Renal cortical epithelial cell (primary cell): ENCODE measurements around the gene SLC7A1. TPM values are rescaled to one million over a fixed set of nuclear protein-coding genes. Genes with fewer than 3 reads are reported as not detected.

Experiments
- DNase-seq: peaks from one replicate; pipeline ENCODE4 v3.0.0-alpha.2; 2011; ENCODE audit warnings: low read depth
- total RNA-seq: library from RNA; depleted of rRNA; stranded (reverse); fragments of >200 nt; gene quantifications from 2 replicates; pipeline ENCODE4 v1.2.3, GENCODE V29; 2014

SLC7A1 gene
- total RNA-seq, 1 donor from 2014 or later, result 86.2 TPM

DNA sequence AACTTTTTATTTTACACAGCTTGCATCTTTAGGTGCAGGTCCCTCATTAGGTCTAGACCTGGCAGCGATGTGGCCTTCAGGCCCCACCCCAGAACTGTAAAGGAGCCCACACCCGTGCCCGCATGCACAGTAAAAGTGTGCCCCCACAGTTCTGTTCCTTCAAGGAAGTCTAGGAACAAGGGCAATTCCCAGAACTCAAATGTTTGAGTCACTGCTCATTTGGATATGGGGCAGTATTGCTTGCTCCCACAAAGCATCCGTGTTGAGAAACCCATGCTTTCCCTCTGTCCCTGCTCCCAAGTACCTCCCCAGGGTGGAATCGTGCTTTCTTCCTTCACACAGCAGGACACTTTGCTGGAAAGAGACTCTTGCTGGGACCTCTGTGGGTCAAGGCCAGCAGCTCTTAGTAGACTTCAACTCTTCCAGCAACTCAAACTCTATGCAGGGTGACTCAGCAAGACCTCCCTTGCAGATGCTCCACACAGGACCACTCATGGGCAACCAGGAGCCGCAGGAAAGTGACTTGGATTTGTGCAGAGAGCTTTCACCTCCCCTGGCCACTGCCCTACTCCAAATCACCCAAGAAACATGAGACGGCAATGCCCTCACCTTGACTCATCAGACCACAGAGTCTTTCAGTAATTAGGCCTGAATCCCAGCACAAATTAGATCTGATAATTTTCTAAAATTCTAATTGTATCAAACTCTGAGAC is 12.3 kb downstream of the SLC7A1 start:
- DNase-seq, result peak; percentile 90

DNA sequence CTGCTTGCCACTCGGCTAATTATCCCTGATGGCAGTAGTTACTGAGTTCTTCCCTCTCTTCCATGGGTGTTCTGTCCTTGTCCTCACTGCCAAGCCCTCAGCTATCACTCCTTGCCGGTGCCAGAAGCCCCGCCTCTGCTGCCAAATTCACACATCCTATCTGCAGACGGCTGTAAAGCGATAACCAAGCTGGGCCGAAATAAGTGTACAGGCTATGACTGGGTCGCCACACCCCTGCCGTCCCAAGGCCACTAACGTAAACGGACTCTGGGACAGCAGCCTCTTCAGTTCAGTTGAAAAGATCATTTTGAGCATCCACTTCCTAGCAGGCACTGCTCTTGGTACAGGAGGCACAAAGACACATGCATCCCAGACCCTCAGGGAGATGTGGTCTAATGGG is 13.3 kb downstream of the SLC7A1 start:
- no peak for DNase-seq

DNA sequence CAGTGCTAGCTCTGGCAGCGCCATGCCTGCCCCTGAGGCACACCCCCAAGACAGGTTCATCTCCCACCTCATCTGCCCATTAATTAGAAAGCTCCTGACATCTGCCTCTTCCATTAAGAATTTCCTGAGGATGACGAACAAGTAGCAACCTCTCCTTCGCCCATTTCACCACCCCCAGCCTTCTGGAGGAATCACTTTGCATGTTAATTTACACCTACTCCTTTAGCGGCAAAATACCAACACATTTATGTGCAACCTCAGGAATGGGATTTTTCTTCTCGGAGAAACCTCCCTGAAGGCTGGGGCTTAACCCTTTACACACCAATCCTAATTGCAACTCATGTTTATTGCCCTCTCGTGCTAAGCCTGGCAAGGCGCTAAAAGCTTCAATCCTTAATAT is 13.8 kb downstream of the SLC7A1 start:
- peak; percentile 83 for DNase-seq

DNA sequence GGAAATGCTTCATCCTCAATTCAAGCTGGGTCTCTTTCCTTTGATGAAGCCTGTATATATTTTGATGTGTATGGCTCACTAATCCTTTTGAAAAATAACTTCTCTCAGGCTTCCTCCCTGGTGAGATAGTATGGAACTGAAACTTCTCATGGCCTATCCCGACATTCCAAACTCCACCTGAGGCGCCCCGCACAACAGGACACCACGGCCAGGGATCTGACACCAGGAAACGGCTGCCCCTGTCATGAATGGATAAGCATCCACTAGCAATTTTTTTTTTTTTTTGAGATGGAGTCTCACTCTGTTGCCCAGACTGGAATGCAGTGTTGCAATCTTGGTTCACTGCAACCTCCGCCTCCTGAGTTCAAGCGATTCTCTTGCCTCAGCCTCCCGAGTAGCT is 16.4 kb downstream of the SLC7A1 start:
- DNase-seq, result no peak

DNA sequence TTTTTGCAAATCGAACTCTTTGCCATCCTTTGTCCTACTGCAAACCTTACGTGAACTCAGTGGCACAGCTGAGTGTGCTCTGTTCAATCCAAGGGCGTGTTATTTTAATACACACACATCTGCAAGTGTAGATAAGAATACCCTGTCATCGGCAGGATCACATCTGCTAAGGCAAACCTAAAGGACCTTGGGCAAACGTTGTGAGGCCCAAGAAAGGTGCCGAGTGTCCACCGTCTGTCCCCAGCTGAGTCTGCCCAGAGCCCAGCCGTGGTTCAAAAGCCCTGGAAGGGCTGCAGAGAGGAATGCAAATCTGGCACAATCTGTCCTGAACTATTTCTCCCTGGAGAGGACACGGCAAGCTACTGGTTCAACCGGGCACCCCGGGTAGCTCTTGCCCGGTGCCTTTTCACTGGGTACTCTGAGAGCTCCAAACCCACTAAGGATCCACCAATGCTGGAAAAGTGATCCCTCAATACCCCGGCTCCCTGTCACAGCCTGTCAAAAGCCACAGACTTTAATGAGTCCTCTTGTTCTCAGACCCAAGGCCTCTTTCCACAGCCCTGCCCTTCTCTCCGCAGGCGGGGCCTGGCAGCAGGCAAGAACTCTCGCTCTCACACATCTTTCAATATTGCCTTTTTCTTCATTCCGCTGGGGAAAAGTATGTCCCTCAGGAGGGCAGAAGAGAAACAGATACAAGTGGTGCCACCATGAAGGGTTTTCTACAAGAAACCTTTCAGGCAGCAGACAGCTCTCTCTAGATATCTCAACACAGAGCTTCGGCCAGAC is 17.0 kb downstream of the SLC7A1 start:
- no peak for DNase-seq

DNA sequence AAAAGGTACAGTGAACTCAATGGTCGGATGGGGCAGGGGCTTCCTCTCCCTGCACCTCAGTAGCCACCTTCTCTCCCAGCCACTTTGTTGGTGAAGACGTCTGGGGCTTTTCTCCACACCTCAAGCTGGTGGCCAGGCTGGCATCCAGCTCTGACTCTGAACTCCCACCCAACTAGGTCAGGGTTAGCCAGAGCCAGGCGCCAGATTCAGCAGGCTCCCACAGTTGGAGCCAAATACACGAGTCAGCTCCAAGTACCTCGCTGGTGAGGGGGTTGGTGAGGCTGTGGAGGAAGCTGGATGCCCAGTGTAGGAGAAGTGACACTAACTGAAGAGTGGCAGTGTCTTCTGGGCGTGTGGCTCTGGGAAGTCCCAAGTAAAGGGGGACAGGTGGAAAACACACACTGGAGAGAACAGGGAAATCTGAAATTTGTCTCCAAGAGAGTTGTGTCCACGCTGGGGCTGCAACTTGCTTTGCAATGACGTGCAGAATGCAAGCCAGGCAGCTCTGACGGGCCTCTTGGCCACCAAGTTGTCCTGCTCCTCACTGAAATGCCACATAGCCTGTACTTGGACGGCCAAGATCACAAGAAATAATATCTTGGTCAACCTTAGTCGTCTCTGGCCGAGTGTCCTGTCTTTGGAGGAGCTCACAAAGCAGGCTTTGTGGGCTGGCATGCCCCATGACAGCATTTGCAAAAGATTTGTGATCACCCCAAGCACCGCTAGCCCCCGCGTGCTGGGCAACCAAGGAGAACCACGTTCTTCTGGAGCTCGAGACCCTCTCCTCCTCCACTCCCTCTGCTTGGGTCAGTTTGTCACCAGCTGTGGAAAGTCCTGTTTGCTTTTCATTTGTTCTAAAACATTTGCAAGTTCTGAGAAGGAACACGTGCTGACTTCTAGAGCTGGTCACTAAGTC is 18.1 kb downstream of the SLC7A1 start:
- DNase-seq, result no peak

DNA sequence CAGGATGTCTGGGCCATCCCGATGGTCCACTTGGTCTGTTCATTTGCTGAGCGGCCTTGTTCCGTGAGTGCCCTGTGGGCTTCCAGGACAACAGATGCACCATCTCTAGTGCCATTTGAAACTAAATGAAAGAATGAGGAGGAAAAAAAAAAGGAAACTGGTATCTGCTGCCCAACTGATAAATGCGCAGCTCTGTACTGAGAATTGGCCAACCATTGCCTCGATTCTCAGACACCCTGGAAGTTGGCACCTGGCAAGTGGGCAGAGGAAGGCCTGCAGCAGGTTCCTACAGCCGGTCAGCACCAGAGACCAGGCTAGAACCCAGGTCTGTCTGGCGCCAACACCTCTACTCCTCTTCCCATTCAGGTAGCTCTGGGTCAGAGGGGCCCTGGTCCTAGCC is 18.9 kb downstream of the SLC7A1 start:
- no peak for DNase-seq

DNA sequence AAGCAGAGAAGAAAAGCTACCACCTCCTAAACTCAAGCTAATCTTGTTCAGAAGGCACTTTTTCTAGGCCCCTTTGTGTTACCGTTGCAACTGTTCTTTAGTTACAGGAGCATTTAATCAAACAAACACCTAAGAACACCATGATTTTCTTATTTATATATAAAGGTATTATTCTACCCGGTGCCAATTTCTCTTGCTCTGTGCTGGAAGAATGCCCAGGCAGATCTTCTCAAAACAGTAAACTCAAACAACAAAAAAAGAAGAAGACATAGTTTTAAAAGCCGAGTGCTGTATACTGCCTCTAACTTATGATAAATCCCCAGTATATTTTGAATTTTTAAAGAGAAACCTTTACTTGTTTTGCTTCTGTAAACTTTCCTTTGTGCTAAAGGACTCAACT is 20.4 kb downstream of the SLC7A1 start:
- no peak for DNase-seq

DNA sequence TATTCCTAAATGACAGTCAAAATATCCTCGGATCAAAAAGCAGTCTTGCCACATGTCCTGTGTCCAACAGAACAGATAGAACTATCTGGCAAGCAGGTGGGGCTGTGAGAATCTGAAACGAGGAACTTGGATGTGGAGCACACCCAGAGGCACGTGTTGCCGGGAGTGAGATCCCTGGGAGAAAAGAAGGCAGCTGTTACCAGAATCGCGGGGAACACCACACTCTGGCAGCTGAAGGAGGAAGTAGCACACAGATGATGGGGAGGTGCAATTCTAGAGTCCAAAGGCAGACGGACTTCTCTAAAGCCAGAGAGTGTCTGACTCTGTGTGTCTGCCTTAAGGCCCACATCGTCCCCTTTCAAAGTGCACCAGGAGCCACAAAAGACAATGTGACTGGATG is 22.3 kb downstream of the SLC7A1 start:
- no peak for DNase-seq

DNA sequence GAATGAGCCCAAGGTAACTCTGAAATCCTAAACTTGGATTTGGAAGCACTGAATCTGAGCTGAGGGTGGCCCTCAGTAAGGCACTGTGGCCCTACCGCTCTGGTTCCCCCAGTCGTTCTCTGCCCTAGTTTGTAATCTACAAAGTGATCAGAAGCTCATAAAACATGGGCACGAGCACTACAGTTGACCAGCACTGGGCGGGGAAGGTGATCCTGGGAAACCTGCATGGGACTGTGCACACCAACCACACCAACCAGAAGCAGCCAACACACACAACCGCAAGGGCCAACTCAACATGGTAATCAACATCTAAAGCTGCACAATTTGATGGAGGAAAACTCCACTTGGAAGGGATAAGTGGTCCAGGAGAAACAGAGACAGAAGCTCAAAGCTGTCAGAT is 22.9 kb downstream of the SLC7A1 start:
- DNase-seq, result no peak

DNA sequence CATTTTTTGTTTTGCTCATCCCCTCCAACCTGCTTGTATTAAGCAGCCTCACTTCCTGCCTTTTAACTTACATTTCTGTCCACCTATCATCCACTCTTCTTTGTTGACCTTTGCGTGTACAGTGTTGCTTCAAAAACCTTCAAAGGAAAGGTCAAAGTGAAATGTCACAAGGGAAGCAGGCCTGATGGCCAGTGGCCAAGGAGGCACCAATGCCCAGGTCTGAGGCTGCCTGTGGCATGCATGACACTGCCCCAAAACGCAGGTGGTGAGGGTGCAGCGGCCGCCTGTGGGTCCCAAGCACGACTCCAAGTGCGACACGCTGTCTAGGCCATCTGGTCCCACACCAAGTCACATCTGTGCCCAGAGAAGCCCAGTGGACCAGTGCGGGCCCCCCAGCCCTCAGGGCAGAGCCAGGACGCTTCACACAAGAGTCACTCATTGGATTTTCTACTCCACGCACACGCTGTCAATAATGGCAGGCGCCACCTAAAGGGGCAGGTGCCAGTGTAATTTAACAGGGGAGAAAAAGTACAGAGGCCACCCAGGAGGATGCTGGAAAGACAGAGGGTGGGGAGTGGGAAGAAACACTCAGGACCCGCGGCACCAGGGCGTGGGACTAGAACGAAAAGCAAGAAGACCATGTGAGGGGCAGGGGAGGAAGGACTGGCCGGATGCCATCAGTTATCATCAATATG is 23.5 kb downstream of the SLC7A1 start:
- DNase-seq, result no peak

DNA sequence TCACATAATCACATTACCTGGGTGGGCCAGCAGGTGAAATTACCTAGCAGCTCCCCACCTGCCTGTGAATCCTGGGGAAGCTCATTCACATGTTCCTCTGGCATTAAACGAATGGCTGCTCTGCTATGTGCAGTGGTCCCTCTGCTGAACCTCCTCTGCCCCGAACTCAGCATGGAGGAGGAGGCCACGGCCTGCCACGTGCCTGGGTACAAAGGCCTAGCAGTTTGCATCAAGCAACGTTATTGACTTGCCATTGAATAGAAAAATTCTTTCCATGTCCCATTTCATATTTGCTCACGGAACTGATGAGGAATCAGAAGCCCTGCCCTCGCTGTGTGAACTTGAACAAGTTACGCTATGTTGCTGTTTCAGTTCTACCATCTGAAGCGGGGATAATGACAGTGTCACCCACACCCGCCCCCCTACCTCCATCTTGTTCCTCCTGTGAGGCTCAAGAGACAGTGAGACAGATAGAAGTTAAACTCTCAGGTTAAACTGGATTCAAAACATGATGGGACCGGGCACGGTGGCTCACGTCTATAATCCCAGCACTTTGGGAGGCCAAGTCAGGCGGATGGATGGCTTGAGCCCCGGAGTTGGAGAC is 25.3 kb downstream of the SLC7A1 start:
- no peak for DNase-seq

DNA sequence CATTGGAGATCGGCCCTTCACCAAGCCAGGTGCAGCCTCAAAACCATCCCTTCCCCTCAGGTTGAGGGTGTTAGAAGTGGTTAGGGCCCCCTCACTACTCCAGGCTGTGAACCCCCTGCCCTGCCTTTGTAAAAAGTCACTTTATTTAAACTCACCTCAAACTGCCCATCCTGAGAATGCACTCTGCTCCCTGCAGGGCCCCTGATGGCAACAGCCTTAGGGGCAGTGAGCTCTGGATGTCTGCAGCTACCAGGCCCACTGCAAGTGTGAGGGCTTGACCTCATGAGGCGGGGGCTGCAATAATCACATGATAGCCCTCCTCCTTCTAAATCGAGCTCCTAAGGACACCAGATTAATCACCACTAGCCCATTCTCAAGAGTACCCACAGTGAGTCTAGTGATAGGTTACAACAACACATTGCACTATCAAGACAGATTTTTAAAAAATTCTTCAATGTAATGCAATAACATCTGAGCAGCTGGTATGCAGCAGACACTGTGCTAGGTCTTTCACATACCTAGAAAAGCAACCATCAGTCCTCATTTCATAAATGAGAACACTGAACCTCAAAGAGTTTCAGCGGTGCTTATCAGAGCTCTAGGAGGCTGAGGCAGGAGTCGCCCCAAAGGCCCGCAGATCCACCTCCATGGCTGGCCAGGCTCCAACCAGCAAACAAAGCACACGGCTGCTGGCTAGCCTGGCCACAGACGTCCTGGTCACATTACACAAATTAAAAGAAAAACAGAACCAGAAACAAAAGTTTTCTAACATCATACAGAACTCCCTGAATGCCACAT is 26.0 kb downstream of the SLC7A1 start:
- DNase-seq, result no peak

DNA sequence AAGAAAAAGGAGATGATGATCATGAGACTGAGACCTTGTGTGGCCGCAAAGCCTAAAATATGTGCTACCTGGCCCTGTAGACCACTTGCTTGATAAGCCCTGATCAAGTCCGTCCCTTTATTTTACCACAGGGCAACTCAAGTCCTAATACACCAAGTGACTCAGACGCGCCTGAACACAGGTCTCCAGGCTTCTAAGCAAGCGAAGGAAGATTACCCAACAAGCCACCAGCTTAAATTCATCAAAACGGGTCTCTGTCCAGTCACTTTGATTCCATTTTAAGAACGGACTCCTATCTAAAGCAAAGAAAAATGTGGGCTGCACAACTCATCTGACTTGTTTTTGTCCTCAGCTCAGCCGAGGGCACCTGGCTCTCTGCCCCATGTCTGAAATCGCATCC is 26.8 kb downstream of the SLC7A1 start:
- no peak for DNase-seq

DNA sequence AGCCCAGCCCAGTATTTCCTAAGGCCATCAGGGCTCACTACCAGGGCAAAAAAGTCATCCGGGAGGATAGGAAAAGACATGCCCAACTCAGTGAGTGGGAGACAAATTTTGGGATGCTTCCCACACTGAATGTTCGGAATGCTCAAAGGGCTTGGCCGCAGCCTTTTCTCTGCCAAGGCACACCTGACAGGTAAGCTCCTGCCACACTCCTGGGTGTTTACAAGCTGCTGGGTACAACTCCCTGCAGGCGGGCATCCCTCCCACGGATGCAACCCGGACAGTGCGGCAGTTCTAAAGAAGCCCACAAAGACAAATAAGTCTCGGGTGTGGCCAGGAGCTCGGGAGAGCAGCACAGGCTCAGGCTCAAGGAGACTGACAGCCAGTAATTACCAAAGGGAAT is 28.1 kb downstream of the SLC7A1 start:
- DNase-seq, result no peak

DNA sequence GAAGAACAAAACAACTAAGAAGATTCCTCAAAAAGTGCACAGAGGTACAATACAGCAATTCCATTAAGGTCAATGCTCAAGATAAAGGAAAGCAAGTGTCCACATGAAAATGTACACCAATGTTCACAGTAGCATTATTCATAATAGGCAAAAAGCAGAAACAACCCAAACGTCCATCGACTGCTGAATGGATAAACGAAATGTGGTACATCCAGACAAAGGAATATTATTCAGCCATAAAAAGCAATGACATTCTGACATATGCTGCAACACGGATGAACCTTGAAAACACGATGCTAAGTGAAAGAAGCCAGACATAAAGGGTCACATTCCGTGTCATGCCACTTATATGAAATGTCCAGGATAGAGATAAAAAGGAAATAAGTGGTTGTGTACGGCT is 29.3 kb downstream of the SLC7A1 start:
- no peak for DNase-seq

DNA sequence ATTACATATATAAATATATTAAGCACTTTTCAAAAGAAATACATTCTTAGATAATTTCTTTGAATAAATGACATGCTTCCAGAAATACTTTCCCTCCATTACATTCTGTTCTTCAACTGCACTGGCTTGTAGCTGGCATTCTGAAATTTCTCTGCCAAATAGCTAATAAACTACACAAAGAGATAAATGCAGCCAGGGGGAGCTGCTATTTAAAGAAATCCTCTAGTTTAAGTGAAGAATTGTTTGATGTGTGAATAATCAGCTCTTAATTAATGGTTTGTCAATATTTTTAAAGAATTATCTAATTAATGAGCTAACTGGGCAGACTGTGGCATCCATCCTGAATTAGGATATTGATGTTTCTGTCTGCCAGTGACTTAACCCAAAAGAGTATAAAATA is 30.7 kb downstream of the SLC7A1 start:
- DNase-seq, result no peak

DNA sequence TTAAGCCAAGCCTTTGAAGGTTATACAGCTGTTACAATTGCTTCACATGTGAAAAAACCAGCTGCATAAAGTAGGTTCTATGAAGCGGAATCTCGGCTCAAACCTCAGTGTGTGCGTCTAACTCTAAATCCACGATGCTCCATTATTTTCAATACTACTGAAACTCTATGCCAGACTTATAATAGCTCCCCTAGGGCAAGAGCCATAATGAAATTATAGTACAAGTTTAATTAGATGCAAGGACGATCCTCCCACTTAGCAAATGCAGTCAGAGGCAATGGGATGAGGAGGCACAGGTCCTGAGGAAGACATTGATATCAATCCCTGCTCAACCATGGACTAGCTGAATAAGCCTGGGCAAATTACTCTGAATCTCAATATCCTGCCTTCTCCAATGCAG is 31.1 kb downstream of the SLC7A1 start:
- DNase-seq, result no peak

DNA sequence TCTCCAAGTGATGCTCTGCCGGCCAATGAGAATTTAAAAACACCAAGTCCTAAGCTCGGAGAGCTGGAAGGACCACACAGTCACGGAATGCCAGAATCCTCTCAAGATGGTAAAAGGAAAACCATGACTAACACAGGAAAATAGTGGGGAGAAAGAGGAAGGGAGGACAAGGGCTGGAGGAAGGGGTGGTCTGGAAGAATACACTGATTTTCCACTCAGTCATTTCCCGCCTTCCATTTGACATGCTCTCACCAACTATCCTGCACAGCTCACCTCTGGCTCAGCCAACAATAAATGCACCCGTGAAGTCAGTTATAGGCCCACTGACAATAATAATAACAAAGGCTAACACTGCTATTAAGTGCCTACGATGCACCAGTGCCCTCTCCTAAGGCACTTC is 31.5 kb downstream of the SLC7A1 start:
- no peak for DNase-seq

DNA sequence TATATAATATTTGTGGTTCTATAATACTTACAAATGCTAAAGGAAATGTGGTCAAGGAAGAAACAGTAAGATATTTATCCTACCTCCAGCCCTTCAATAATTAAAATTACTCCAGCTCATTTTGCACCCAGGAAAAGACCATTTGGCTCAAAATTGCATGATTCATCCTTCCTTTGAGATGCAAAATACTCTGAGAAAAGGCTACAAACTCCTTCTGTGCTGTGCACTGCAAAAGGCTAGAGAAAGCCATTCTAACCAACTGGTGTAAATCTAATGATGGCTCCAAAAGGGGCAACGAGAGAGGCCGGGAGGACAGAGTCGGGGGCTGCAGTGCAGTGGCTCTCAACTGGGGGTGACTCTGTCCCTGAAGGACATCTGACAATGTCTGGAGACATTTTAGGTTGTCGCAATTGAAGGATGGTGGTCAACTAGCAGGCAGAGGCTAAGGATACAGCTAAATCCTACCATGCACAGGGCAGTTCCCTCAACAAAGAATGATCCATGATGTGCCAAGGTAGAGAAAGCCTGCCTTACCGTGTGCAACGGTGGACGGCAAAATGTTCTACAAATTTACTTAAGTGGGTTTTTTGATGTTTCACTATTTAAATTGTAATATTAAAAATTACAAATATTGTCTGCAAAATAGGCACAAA is 32.6 kb downstream of the SLC7A1 start:
- DNase-seq, result no peak
